ENCODE measurements around the gene SOX18.
A peak's percentile ranks its signal among the peaks of the same experiment; 100 is the strongest.

SOX18 gene

GRCh38 chr20:64069614-64070243 lies 20.3 kb upstream of the SOX18 start:
- TF ChIP-seq POLR2A (IDR thresholded peaks at IDR 0.05; ENCODE audit: extremely low read depth, insufficient read length) (no peak), MYC (IDR thresholded peaks at IDR 0.05; ENCODE audit: low read depth, low read length) (no peak)
- TF ChIP-seq, protein P1, sequence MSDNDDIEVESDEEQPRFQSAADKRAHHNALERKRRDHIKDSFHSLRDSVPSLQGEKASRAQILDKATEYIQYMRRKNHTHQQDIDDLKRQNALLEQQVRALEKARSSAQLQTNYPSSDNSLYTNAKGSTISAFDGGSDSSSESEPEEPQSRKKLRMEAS (IDR thresholded peaks at IDR 0.05; ENCODE audit: low read depth, low read length) = peak; percentile 54
- TF ChIP-seq, protein P2, sequence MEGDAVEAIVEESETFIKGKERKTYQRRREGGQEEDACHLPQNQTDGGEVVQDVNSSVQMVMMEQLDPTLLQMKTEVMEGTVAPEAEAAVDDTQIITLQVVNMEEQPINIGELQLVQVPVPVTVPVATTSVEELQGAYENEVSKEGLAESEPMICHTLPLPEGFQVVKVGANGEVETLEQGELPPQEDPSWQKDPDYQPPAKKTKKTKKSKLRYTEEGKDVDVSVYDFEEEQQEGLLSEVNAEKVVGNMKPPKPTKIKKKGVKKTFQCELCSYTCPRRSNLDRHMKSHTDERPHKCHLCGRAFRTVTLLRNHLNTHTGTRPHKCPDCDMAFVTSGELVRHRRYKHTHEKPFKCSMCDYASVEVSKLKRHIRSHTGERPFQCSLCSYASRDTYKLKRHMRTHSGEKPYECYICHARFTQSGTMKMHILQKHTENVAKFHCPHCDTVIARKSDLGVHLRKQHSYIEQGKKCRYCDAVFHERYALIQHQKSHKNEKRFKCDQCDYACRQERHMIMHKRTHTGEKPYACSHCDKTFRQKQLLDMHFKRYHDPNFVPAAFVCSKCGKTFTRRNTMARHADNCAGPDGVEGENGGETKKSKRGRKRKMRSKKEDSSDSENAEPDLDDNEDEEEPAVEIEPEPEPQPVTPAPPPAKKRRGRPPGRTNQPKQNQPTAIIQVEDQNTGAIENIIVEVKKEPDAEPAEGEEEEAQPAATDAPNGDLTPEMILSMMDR (IDR thresholded peaks at IDR 0.05; ENCODE audit: low read depth, low read length) = peak; percentile 93
- no peak overlapping the region for H3K4me3 ChIP-seq (ENCODE audit: low read depth, low read length)
- peak; percentile 58 for DNase-seq (ENCODE audit: low read depth)

DNA sequence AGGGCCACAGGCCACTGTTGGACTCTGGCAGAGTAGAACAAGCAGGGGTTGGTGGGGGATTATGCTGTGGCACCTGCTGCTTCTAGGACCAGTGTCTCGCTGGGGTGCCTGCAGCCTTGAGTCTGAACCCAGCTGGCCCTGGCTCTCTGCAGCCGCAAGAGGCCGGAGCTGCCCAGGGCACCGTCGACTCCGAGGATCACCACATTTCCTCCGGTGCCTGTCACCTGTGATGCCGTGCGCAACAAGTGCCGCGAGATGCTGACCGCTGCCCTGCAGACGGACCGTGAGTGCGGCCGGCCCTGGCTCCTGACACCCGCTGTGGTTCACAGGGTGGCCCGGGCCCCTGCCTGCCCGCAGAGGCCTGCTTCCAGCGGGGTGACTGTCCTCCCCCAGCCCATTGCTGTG lies 19.8 kb upstream of the SOX18 start:
- no peak overlapping the region for H3K4me3 ChIP-seq (ENCODE audit: low read depth, low read length)
- no peak for DNase-seq (ENCODE audit: low read depth)
- TF ChIP-seq, protein P2 (IDR thresholded peaks at IDR 0.05; ENCODE audit: low read depth, low read length) = no peak
- TF ChIP-seq, protein P1 (IDR thresholded peaks at IDR 0.05; ENCODE audit: low read depth, low read length) = no peak
- TF ChIP-seq MYC (IDR thresholded peaks at IDR 0.05; ENCODE audit: low read depth, low read length) (no peak), POLR2A (IDR thresholded peaks at IDR 0.05; ENCODE audit: extremely low read depth, insufficient read length) (no peak)

DNA sequence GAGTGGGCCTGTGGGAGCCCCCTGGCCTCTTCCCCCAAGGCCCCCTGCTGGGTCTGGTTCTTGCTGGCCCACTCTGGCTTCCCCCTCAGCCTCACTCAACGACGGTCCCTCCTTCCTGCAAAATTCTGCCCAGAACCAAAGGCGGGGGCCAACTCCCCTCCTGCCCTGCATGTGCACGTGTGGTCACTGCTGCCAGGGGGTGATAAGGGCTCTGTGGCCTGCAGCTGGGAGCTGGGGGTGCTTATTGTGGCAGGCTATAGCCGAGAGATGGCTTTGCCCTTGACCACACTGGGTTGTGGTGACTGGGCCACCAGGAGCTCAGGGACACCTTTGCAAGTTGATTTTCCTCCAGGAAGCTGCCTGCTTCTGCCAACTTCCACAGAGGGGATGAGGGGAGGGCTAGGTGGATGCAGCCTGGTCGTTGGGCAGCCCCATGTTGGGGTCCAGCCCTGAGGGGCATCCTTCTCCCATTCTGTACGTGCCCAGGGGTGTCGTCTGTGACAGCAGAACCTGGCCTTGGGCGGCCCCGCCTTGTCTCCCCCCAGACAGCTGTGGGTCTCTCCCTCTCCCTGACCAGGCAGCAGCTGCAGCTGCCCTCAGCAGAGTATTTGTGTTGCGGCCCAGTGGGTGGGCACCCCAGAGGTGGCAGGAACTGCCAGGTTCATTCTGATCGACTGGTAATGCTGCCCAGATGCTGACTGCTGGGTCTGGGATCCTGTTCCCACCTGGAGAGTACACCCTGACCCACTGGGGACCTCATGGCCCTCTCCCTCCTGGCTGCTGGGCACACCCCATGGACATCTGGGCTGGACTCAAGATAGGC lies 19.2 kb upstream of the SOX18 start:
- TF ChIP-seq POLR2A (IDR thresholded peaks at IDR 0.05; ENCODE audit: extremely low read depth, insufficient read length) (no peak), MYC (IDR thresholded peaks at IDR 0.05; ENCODE audit: low read depth, low read length) (no peak)
- TF ChIP-seq, protein P2 (IDR thresholded peaks at IDR 0.05; ENCODE audit: low read depth, low read length) = no peak
- TF ChIP-seq, protein P1 (IDR thresholded peaks at IDR 0.05; ENCODE audit: low read depth, low read length) = no peak
- H3K4me3 ChIP-seq (ENCODE audit: low read depth, low read length) = no peak overlapping the region
- DNase-seq (ENCODE audit: low read depth) = peak; percentile 35

GRCh38 chr20:64067733-64068307 lies 18.4 kb upstream of the SOX18 start:
- no peak overlapping the region for H3K4me3 ChIP-seq (ENCODE audit: low read depth, low read length)
- no peak for DNase-seq (ENCODE audit: low read depth)
- TF ChIP-seq MYC (IDR thresholded peaks at IDR 0.05; ENCODE audit: low read depth, low read length) = no peak
- TF ChIP-seq, protein P2 (IDR thresholded peaks at IDR 0.05; ENCODE audit: low read depth, low read length) = no peak
- no peak for TF ChIP-seq POLR2A (IDR thresholded peaks at IDR 0.05; ENCODE audit: extremely low read depth, insufficient read length)
- TF ChIP-seq, protein P1 (IDR thresholded peaks at IDR 0.05; ENCODE audit: low read depth, low read length) = no peak

DNA sequence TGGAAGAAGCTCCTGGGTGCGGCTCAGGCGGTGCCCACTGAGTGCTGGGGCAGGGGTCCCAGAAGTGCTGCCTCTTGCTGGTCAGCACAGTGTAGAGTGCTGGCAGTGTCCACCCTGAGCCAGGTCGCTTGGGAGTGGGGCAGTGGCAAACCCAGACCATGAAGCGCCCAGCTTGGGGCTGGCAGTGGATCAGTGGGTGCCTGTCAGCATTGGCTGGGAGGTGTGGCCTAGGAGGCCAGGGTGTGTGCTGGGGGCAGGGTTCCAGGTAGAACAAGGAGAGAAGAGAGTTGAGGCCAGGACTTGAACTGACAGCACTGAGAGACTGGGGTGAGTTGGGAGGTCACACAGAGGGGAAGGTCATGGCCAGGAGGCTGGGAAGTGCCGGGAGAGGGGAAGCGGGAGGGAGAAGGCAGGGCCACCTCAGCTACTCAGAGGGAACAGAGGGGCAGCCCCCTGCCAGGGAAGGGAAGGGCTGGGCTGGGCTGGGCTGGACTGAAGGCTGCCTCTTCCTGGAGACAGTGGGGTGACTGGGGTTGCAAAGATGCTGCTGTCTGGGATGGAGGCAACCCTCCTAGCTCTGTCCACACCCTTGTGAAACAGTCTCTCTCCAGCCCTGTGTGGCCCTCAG lies 17.7 kb upstream of the SOX18 start:
- H3K4me3 ChIP-seq (ENCODE audit: low read depth, low read length) = no peak overlapping the region
- DNase-seq (ENCODE audit: low read depth) = peak; percentile 35
- TF ChIP-seq, protein P2 (IDR thresholded peaks at IDR 0.05; ENCODE audit: low read depth, low read length) = no peak
- TF ChIP-seq, protein P1 (IDR thresholded peaks at IDR 0.05; ENCODE audit: low read depth, low read length) = no peak
- TF ChIP-seq POLR2A (IDR thresholded peaks at IDR 0.05; ENCODE audit: extremely low read depth, insufficient read length) (no peak), MYC (IDR thresholded peaks at IDR 0.05; ENCODE audit: low read depth, low read length) (no peak)
